Heart left ventricle (tissue), 13 donors: Measurements from ENCODE around the gene DMD.

Experiments
- POLR2A ChIP-seq, 2 donors: fragments of 450-650 bp; IDR thresholded peaks; one replicate each; pipeline ENCODE4 v1.6.1; 2017; ENCODE audit warnings: antibody characterized with exemption in 2 of 2, mild to moderate bottlenecking in 2 of 2, moderate library complexity in 2 of 2
- TF ChIP-seq, protein P1 (sequence below), 12 donors: fragments of 200-600 bp; sonication (generic) in 4 of 12; IDR thresholded peaks; one replicate each; pipeline versions ENCODE4 v1.5.0 to v1.8.0; 2018 to 2022; ENCODE audit warnings: antibody characterized with exemption in 12 of 12, mild to moderate bottlenecking in 5 of 12
- donor health status: ischemic (EF 13 %, LVEDD 7.1; RV severe dilation, severe dysfunction).
- donor health status: DM: no; HTN: yes; CAD: no.
- donor health status: DM: no; HTN: no; CAD: no.
- donor health status: ischemic (EF 25% LVEDD 6.9; RV normal size, moderate dysfunction).
- donor health status: ischemic (EF 25% LVEDD 5.7; RV mildly dilated, moderate dysfunction).
- donor health status: ischemic (EF 35%, LVEDD 5.7; RV mildly dilated, moderate dysfunction).
- donor health status: nonischemic (EF 11% LVEDD 7.7; RV severe dilation, severe dysfunction).
- donor health status: DM: yes; HTN: yes; CAD: no.
- donor health status: PGD.
- donor health status: ischemic (EF 29% LVEDD 5.4; RV normal size, mild dysfunction).
- donor health status: nonischemic (EF 23%, LVEDD 6.1; RV moderate dilation, normal function).

DNA sequence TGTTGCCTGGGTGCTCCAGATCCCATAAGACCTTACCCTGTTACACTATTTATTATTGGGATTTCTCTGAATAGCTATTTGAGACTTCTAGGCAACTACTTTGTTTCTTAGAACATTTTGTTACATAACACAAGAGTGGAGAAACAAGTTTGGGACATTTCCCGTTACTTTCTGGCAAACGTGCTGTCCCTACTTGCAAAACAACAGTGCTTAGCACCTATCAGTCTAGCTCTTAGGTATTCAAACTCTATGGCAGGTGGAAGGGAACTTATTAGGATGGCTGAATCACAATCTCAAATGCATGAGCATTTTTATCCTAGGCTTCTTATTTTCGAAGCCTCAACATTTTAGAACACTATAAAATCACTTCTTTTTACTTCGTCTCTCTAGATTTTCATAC lies 613.6 kb downstream of the DMD start:
- TF ChIP-seq, protein P1, sequence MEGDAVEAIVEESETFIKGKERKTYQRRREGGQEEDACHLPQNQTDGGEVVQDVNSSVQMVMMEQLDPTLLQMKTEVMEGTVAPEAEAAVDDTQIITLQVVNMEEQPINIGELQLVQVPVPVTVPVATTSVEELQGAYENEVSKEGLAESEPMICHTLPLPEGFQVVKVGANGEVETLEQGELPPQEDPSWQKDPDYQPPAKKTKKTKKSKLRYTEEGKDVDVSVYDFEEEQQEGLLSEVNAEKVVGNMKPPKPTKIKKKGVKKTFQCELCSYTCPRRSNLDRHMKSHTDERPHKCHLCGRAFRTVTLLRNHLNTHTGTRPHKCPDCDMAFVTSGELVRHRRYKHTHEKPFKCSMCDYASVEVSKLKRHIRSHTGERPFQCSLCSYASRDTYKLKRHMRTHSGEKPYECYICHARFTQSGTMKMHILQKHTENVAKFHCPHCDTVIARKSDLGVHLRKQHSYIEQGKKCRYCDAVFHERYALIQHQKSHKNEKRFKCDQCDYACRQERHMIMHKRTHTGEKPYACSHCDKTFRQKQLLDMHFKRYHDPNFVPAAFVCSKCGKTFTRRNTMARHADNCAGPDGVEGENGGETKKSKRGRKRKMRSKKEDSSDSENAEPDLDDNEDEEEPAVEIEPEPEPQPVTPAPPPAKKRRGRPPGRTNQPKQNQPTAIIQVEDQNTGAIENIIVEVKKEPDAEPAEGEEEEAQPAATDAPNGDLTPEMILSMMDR (IDR thresholded peaks at IDR 0.05), result no peak
- TF ChIP-seq POLR2A (IDR thresholded peaks at IDR 0.05), result no peak
